ENCODE data around the gene MPV17L. TPM values are rescaled to one million over a fixed set of nuclear protein-coding genes. Genes with fewer than 3 reads are reported as not detected.
"Not testable (repeated sequence)": the region's sequence is repeated elsewhere in the genome, so short reads cannot be mapped to it uniquely, and the experiment has no call there.

Gene MPV17L
- total RNA-seq, 2 donors from 2014 or later, result 7.5 to 7.6 TPM

GRCh38 chr16:15440852-15441251 is 45.3 kb downstream of the MPV17L start:
- ATAC-seq, result no peak
- intact Hi-C loops (cut with DNase I, micrococcal nuclease), result no loop called here
- DNase-seq, result no peak

DNA sequence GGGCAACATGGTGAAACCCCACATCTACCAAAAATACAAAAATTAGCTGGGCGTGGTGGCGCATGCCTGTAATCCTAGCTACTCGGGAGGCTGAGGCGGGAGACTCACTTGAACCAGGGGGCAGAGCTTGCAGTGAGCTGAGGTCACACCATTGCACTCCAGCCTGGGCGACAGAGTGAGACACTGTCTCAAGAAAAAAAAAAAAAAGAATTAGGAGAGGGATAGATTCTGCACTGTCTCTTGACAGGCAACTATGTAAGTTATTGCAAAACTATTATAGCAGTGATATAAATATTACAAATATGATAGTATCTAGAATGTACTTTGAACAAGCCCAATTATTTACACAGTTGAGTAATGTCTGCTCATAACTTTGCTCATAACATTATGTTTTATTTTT is 46.6 kb downstream of the MPV17L start:
- peak; percentile 27 for ATAC-seq
- intact Hi-C loops (cut with DNase I, micrococcal nuclease); DNase-seq: not testable (repeated sequence)

DNA sequence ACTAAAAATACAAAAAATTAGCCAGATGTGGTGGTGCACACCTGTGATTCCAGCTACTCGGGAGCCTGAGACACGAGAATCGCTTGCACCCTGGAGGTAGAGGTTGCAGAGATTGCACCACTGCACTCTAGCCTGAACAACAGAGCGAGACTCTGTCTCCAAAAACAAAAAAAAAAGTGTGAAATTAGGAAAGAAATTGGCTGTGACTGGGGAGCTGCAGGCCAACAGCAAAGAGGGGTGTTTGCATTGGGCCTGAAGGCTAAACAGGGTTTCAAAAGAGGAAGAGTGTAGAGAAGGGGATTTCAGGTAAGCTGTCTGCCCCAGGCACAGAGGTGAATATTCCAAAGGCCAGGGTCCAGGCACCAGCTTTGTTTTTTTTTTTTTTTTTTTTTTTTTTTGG is 48.2 kb downstream of the MPV17L start:
- DNase-seq, result no peak
- ATAC-seq, result no peak
- intact Hi-C loops (cut with DNase I, micrococcal nuclease), result no loop called here

- intact Hi-C loops (cut with DNase I, micrococcal nuclease), result no loop called here
- DNase-seq (no peak), ATAC-seq (no peak)
Observed at GRCh38 chr16:15444264-15444663, 48.7 kb downstream of the MPV17L start.

DNA sequence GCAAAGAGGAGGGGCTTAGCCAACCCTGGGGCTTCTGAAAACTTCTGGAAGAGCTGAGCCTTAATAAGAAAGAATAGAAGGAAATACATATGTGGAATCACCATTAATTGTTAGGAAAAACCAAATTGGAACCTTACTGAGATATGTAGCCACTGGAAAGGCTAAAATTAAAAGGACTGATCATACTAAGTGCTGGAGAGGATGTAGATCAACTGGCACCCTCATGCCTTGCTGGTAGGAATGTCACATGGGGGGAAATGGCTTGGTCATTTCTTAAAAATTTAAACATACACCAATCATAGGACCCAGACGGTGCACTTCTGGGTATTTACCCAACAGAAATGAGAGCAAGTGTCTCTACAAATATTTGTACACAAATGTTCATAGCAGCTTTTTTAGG is 49.9 kb downstream of the MPV17L start:
- ATAC-seq, result no peak
- intact Hi-C loops (cut with DNase I, micrococcal nuclease), result no loop called here
- no peak for DNase-seq

DNA sequence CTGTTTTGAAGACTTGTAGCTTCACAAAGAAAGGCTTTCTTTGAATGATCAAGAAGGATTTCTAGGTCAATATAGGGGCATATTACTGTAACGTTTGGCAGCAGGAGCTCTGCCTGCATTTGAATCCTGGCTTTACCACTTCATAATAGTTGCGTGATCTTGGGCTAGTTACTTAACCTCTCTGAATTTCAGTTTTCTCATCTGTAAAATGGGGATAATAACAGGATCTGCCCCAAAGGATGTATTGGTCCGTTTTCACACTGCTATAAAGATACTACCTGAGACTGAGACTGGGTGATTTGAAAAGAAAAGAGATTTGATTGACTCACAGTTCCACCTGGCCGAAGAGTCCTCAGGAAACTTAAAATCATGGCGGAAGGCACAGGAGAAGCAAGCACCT is 51.3 kb downstream of the MPV17L start:
- intact Hi-C loops (cut with DNase I, micrococcal nuclease), result no loop called here
- ATAC-seq, result no peak

DNA sequence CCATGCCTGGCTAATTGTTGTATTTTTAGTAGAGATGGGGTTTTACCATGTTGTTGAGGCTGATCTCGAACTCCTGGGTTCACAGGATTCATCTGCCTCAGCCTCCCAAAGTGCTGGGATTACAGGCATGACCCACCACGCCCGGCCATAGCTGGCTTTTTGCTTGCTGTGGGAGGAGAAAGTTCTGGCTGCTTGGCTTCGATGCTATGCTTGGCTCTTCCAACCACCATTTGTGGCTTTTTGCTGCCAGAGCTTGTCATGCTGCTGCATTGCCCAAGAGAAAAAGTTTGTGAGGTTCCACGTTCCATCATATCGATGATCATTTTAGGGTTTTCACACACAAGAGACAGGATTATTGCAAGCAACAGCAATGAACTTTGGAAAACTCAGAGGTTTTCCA is 55.1 kb downstream of the MPV17L start:
- DNase-seq, result no peak
- intact Hi-C loops (cut with DNase I, micrococcal nuclease), result no loop called here
- no peak for ATAC-seq

More for the DNA sequence above, 51.3 kb downstream of the MPV17L start:
- no peak for DNase-seq

DNA sequence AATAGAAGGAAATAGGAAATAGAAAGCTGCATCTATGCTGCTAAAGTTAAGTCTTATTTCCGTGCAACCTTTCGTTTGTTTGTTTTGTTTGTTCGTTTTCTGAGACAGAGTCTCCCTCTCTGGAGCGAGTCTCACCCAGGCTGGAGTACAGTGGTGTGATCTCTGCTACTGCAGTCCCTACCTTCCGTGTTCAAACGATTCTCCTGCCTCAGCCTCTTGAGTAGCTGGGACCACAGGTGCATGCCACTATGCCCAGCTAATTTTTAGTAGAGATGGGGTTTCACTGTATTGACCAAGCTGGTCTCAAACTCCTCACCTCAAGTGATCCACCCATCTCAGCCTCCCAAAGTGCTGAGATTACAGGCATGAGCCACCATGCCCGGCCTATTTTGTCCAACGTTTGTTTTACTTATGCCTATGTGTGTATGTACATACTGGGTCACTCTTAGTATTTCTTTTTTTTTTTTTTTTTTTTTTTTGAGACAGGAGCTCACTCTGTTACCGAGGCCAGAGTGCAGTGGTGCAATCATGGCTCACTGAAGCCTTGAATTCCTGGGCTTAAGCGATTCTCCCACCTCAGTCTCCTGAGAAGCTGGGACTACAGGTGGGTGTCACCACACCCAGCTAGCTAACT is 55.7 kb downstream of the MPV17L start:
- ATAC-seq (no peak), DNase-seq (no peak)
- intact Hi-C loops (cut with DNase I, micrococcal nuclease), result no loop called here

DNA sequence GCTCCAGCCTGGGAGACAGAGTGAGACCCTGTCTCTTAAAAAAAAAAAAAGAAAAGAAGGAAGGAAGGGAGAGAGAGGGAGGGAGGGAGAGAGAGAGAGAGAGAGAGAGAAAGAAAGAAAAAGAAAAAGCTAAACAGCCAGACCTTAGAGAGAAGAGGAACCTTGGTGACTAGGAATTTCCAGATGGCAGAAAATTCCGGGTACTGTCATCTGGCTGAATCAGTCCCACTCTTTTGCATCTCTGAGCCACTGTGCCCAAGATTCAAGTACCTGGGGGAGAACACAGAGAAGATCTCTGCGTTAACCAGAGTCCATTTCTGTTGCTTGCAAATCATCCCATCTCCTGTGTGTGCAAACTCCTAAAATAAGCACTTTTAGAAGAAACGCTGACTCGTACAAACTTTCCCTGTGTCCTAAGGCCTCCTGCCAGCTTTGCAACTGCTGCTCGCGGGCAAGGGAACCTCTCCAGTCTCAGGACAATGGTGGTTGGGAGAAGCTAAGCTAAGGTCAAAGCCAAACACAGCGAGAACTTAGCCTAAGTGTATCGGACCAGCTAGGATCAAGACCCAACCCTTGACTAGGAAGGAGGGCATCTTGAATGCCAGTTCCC is 56.8 kb downstream of the MPV17L start:
- intact Hi-C loops (cut with DNase I, micrococcal nuclease), result no loop called here
- DNase-seq, result no peak
- ATAC-seq, result no peak

GRCh38 chr16:15453296-15453695 is 57.7 kb downstream of the MPV17L start:
- ATAC-seq; DNase-seq; intact Hi-C loops (cut with DNase I, micrococcal nuclease): not testable (repeated sequence)

DNA sequence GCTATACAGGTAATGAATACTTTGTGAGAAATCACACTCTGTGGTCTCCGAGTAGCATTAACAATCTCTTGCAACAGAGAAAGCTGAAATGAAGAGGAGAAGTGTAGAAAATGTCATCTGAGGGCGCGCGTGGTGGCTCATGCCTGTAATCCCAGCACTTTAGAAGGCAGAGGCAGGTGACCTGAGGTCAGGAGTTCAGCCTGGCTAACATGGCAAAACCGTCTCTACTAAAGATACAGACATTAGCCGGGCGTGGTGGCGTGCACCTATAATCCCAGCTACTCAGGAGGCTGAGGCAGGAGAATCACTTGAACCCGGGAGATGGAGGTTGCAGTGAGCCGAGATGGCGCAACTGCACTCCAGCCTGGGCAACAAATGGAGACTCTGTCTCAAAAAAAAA is 59.4 kb downstream of the MPV17L start:
- ATAC-seq; intact Hi-C loops (cut with DNase I, micrococcal nuclease); DNase-seq: not testable (repeated sequence)

DNA sequence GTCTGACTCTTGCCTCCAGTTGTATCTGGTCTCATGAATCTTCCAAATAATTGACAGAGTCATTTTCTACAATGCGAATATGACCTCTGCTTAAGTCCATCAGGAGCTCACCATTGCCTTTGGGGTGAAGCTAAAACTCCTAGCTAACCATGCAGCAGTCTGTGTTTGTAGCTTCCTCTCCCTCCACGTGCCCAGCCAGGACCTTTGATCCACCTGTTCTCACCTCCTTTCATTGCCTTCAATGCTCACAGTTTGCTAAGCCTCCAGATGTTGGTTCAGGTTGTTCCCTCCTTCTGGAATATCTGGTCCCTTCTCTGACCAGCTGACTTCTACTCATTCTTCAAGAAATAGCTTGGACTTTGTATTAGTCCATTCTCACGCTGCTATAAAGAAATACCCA is 61.8 kb downstream of the MPV17L start:
- ATAC-seq, result no peak
- intact Hi-C loops (cut with DNase I, micrococcal nuclease), result no loop called here
- no peak for DNase-seq

DNA sequence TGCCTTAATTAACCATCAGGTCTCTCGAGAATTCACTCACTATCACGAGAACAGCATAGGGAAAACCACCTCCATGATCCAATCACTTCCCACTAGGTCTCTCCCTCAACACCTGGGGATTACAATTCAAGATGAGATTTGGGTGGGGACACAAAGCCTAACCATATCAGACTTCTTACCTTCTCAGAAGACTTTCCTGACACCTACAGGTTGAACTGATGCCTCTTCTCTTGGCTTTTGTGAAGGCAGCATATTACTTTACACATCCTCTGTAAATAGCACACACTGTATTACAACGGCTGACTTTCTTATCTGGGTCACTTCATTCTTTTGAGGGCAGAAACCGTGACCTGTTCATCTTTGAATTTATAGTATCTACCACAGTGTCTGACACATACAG is 62.4 kb downstream of the MPV17L start:
- DNase-seq (no peak), ATAC-seq (peak; percentile 34)
- intact Hi-C loops (cut with DNase I, micrococcal nuclease), result no loop called here

DNA sequence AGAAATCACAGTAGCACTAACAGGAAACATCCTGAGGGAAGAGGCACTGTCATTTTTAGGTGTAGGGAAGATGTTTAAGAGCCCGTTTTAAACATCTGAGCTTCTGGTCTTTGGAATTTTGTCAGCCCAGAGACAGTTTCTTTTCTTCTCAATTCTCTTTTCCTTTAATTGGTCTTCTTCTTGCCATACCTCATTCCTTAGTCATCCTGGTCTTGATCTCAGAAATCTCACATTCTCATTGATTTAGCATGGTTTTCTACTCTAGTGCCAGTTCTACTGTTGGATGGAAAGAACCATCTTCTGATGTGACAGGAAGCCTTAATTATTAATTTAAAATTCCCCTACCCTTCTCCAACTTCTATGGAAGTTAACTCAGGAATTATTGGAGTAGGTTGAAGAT is 64.2 kb downstream of the MPV17L start:
- ATAC-seq (no peak), DNase-seq (no peak)
- intact Hi-C loops (cut with DNase I, micrococcal nuclease), result no loop called here

DNA sequence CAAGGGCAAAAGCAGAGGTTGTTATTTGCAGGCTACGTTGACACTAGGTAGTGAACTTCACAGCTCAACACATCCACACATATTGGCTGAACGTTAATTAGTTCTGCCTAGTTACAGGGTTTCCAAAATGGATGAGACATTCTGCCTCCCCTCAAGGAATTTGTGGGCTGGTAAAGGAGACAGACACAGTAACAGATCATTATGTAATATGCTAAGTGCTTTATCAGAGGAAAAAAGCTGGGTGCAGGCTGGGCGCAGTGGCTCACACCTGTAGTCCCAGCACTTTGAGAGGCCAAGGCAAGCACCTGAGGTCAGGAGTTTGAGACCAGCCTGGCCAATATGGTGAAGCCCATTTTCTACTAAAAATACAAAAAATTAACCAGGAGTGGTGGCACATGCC is 65.0 kb downstream of the MPV17L start:
- no peak for DNase-seq
- ATAC-seq, result no peak
- intact Hi-C loops (cut with DNase I, micrococcal nuclease), result no loop called here

DNA sequence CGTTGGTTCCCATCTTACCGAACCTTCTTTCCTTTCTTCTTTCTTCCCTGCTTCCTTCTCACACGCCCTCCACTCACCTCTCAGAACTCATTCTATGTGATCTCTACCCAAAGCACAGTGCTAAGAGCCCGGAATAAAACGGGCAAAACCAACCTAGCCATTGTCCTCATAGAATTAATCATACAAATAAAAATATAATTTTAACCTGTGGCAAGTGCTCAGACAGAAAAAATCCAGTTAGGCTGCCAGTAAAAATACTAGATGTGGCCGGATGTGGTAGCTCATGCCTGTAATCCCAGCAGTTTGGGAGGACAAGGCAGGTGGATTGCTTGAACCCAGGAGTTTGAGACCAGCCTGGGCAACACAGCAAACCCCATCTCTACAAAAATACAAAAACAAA is 65.8 kb downstream of the MPV17L start:
- ATAC-seq (no peak), DNase-seq (no peak)
- intact Hi-C loops (cut with DNase I, micrococcal nuclease), result no loop called here

Other genes with a start within 250 kb of the MPV17L start
- 1 to 10 TPM; 1.1 to 1.2 TPM for gene NPIPA5, start 17.5 kb upstream of the MPV17L start, total RNA-seq
- gene BMERB1, start 38.8 kb downstream of the MPV17L start, total RNA-seq, result 10 to 100 TPM in 1 of 2 donors, 1 to 10 TPM in 1; 5.3 to 10.3 TPM
- gene MARF1, start 247.4 kb downstream of the MPV17L start, total RNA-seq, result 10 to 100 TPM; 54.5 to 85.9 TPM